Aorta (tissue), 5 donors: Measurements from ENCODE around the gene SEC63. TPM values are rescaled to one million over a fixed set of nuclear protein-coding genes. Genes with fewer than 3 reads are reported as not detected.

Source experiments
- ATAC-seq: fragments of 200-7000 bp; cut with Tn5 transposase; one replicate; pipeline ENCODE4 v1.9.1; 2022; ENCODE audit warnings: moderate library complexity; ENCODE audit not compliant: low FRiP score
- DNase-seq, 2 donors: peaks; one replicate each; pipeline ENCODE4 v3.0.0-alpha.2; 2020
- H3K27ac ChIP-seq, 2 donors: one replicate each; pipeline ENCODE4 v1.5.1; 2013; ENCODE audit warnings: low read length in 2 of 2, mild to moderate bottlenecking in 2 of 2, moderate library complexity in 2 of 2, control low read depth in 1 of 2, inconsistent platforms in 1 of 2, low read depth in 1 of 2
- H3K27me3 ChIP-seq, 2 donors: one replicate each; pipeline ENCODE4 v1.6.1; 2013; ENCODE audit warnings: control low read depth in 1 of 2, low read length in 1 of 2, mild to moderate bottlenecking in 1 of 2, moderate library complexity in 1 of 2; ENCODE audit not compliant: insufficient read depth in 2 of 2, control insufficient read depth in 1 of 2
- H3K36me3 ChIP-seq, 2 donors: one replicate each; pipeline ENCODE4 v1.6.1; 2013; ENCODE audit warnings: control low read depth in 1 of 2, low read length in 1 of 2, mild to moderate bottlenecking in 1 of 2; ENCODE audit not compliant: insufficient read depth in 2 of 2, control insufficient read depth in 1 of 2
- H3K4me1 ChIP-seq, 2 donors: one replicate each; pipeline ENCODE4 v1.6.1; 2013; ENCODE audit warnings: low read length in 2 of 2, control low read depth in 1 of 2, mild to moderate bottlenecking in 1 of 2, moderate library complexity in 1 of 2; ENCODE audit not compliant: insufficient read depth in 2 of 2, control insufficient read depth in 1 of 2
- H3K4me3 ChIP-seq, 2 donors: one replicate each; pipeline ENCODE4 v1.5.1; 2013; ENCODE audit warnings: low read length in 2 of 2, control low read depth in 1 of 2, mild to moderate bottlenecking in 1 of 2
- H3K9me3 ChIP-seq: one replicate; pipeline ENCODE4 v1.6.1; 2013; ENCODE audit warnings: mild to moderate bottlenecking, low read length; ENCODE audit not compliant: control insufficient read depth
- WGBS, 2 donors: extraction: QIAGEN DNeasy Blood & Tissue Kit; methylation state at CpG; one replicate each; pipeline ENCODE4 v1.1.7; 2013; 5-methylcytosine and 5-hydroxymethylcytosine counted together
- intact Hi-C, 2 donors: fragments of 100-400 bp; cut with DNase I; formaldehyde crosslinking; loops; one replicate each; pipeline versions ENCODE4 v1.14.2 to v1.15.0; 2022
- polyA plus RNA-seq, 2 donors: library from polyadenylated mRNA; stranded (reverse); fragments of 200-250 nt; gene quantifications; one replicate each; pipeline ENCODE4 v1.2.3, GENCODE V29; 2013
- total RNA-seq, 2 donors: library from RNA; stranded (reverse); fragmentation: NEBNext Ultra II Directional; extraction: Animal tissue kit (Norgen Biotek cat#: 25700); gene quantifications; one replicate each; pipeline ENCODE4 v1.2.1, GENCODE V29; 2021
- donor health status: healthy with polysubstance abuse.
- donor health status: Bipolar disorder and iron deficiency.
- donor health status: DM: no; HTN: no; CAD: no.
- donor health status: DM: no; HTN: no; CAD: no.
- donor health status: DM: yes; HTN: yes; CAD: no.

SEC63 gene
- total and polyA plus RNA-seq, 4 donors = 23.9 to 114 (median 80.4) TPM

DNA sequence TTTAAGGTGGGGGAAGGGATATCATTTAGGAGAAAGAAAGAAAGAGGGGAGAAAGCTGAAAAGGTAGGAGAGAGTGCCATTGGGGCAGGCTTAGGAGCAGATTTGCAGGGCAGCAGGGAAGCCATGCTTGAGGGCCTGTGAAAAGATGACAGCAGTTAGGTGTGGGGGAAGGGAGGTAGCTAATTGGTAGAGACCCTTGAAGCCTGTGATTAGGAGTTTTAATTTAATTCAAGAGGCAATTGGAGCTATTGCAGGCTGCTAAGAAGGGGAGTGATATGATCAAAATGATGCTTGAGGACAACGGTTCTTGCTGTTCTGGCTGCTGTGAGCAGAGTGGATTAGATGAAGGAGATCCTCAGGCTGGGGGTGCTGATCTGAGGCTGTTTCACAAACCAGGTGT is 24.5 kb upstream of the SEC63 start:
- intact Hi-C loops = loop anchor here in 1 of 2 donors (5.0 kb wide), 1 partner anchor 545 kb away; no protein-coding TSS in a partner anchor
- Histone ChIP-seq H3K4me1 (no peaks in the 10 kb centered on the region), H3K4me3 (no peak overlapping the region), H3K27ac (no peak overlapping the region), H3K9me3 (peaks cover 2% of the 10 kb centered on the region), H3K27me3 (peaks cover 0 to 3% of the 10 kb centered on the region in 2 donors), H3K36me3 (no peaks in the 10 kb centered on the region)
- DNase-seq = no peak
- ATAC-seq = no peak
- 65 to 76% methylated on average over 1 of the region's 1 CpG for WGBS, 2 donors

DNA sequence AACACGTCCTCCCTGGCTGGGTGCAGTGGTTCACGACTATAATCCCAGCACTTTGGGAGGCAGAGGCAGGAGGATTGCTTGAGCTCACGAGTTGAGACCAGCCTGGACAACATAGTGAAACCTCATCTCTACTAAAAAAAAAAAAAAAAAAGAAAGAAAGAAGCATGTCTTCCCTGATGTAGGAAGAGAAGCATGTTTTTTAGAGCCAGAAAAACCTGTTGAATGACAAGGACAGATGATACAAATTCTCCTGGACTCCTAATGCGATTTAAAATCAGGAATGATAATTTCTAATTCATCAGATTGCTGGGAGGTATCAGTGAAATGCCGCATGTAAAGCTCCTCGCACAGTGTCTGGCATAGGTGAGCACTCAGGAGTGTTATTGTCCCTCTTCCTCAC is 23.7 kb upstream of the SEC63 start:
- Histone ChIP-seq H3K9me3 (peaks cover 2% of the 10 kb centered on the region), H3K36me3 (no peaks in the 10 kb centered on the region), H3K4me3 (no peak overlapping the region), H3K4me1 (no peaks in the 10 kb centered on the region), H3K27ac (no peak overlapping the region), H3K27me3 (peaks cover 0 to 3% of the 10 kb centered on the region in 2 donors)
- no peak for DNase-seq
- intact Hi-C loops = loop anchor here in 1 of 2 donors (5.0 kb wide), 1 partner anchor 546 kb away; no protein-coding TSS in a partner anchor
- no peak for ATAC-seq
- 88 to 94% methylated on average over 6 of the region's 6 CpGs for WGBS, 2 donors

DNA sequence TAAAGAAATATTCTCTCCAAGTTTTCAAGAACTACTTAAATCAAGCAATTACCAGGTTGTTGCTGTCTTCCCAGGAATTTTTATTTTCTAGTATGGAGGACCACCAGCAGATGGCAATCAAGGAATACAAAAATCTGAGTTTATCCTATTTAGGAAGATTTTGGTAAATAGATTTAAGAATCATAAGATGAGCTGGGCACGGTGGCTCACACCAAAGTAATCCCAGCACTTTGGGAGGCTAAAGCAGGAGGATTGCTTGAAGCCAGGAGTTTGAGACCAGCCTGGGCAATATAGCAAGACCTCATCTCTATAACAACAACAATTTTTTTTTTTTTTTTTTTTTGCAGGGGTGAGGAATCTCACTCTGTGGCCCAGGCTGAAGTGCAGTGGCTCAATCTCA is 19.3 kb upstream of the SEC63 start:
- no peaks in the 10 kb centered on the region for H3K9me3 ChIP-seq
- H3K27me3 ChIP-seq = no peaks in the 10 kb centered on the region
- no peaks in the 10 kb centered on the region for H3K36me3 ChIP-seq
- H3K4me3 ChIP-seq = no peak overlapping the region
- ATAC-seq (no peak), DNase-seq (no peak)
- intact Hi-C loops = no loop called here
- H3K4me1 ChIP-seq = no peaks in the 10 kb centered on the region
- WGBS, 2 donors = 16 to 29% methylated on average over 1 of the region's 1 CpG
- no peak overlapping the region for H3K27ac ChIP-seq

DNA sequence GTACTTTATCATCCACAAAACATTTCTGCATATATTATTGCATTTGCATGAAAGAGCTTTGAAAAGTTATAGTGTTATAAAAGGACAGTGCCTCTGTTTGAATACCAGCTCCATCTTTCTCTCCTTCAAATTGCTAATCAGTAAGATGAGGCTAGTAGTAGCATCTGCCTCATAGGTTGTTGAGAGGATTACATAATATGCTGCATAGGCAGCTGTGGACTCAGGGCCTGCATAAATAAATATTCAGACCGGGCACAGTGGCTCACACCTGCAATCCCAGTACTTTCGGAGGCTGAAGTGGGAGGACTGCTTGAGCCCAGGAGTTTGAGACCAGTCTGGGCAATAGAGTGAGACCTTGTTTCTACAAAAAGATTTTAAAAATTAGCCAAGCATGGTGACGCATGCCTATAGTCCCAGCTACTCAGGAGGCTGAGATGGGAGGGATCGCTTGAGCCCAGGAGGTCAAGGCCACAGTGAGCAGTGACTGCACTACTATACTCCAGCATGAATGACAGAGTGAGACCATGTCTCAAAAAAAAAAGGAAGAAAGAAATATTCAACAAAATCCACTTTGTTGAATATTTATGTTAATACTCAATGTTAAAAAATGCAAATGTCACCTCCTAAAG is 18.3 kb upstream of the SEC63 start:
- DNase-seq (no peak), ATAC-seq (no peak)
- Histone ChIP-seq H3K27me3 (no peaks in the 10 kb centered on the region), H3K4me3 (no peak overlapping the region), H3K9me3 (no peaks in the 10 kb centered on the region), H3K36me3 (no peaks in the 10 kb centered on the region), H3K4me1 (no peaks in the 10 kb centered on the region), H3K27ac (no peak overlapping the region)
- intact Hi-C loops = no loop called here
- 87 to 89% methylated on average over 4 of the region's 4 CpGs for WGBS, 2 donors

- H3K27me3 ChIP-seq = no peaks in the 10 kb centered on the region
- H3K36me3 ChIP-seq = no peaks in the 10 kb centered on the region
- DNase-seq (no peak), ATAC-seq (no peak)
- H3K4me3 ChIP-seq = no peak overlapping the region
- H3K4me1 ChIP-seq = no peaks in the 10 kb centered on the region
- WGBS, 2 donors = 85 to 90% methylated on average over 4 of the region's 4 CpGs
- H3K27ac ChIP-seq = no peak overlapping the region
- no peaks in the 10 kb centered on the region for H3K9me3 ChIP-seq
- intact Hi-C loops = no loop called here
Observed at GRCh38 chr6:107973594-107973993, 15.6 kb upstream of the SEC63 start.

DNA sequence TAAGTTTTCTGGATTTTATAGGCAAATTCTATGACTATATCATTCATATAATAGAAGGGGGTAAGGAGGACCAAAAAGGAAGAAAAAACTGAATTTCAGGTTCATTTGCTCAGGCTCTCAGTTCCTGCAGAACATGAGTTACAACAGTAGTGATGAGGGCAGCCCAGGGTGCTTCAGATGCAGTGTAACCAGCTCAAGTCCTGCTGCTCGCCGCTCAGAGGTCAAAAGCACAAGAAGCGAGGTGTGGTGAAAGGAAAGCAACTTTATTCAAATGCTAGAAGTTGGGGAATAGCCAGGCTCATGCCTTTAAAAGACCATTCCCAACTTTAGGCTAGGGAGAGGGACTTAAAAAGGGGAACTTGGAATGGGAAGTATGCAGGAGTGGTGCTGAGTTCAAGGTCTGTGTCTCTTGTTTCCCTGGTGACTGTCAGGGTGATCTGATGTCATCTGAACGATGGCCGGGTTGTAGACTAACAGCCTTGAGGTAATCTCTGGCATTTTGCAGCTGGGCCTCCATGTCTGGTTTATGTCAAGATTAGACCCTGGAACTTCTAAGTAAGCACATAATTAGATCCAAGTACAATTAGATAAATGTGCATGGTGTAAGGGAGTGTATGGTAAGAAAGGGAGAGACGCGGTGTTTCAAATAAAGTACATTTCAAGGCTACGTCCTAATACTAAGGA is 14.5 kb upstream of the SEC63 start:
- no peak for ATAC-seq
- Histone ChIP-seq H3K27me3 (no peaks in the 10 kb centered on the region), H3K27ac (no peak overlapping the region), H3K36me3 (no peaks in the 10 kb centered on the region), H3K9me3 (no peaks in the 10 kb centered on the region), H3K4me3 (no peak overlapping the region), H3K4me1 (no peaks in the 10 kb centered on the region)
- DNase-seq = no peak
- WGBS, 2 donors = 64 to 67% methylated on average over 8 of the region's 8 CpGs
- intact Hi-C loops = no loop called here

- WGBS, 2 donors = 95% methylated on average over 6 of the region's 6 CpGs
- ATAC-seq = no peak
- H3K9me3 ChIP-seq = no peaks in the 10 kb centered on the region
- no peaks in the 10 kb centered on the region for H3K4me1 ChIP-seq
- DNase-seq = no peak
- intact Hi-C loops = no loop called here
- no peaks in the 10 kb centered on the region for H3K27me3 ChIP-seq
- no peak overlapping the region for H3K27ac ChIP-seq
- no peak overlapping the region for H3K4me3 ChIP-seq
- no peaks in the 10 kb centered on the region for H3K36me3 ChIP-seq
Observed at GRCh38 chr6:107971181-107971580, 13.2 kb upstream of the SEC63 start.

GRCh38 chr6:107970255-107970654 is 12.2 kb upstream of the SEC63 start:
- Histone ChIP-seq H3K27me3 (no peaks in the 10 kb centered on the region), H3K4me1 (no peaks in the 10 kb centered on the region), H3K36me3 (no peaks in the 10 kb centered on the region), H3K27ac (no peak overlapping the region), H3K9me3 (no peaks in the 10 kb centered on the region), H3K4me3 (no peak overlapping the region)
- DNase-seq = no peak
- WGBS, 2 donors = 89% methylated on average over 5 of the region's 5 CpGs
- intact Hi-C loops = no loop called here
- ATAC-seq = no peak

DNA sequence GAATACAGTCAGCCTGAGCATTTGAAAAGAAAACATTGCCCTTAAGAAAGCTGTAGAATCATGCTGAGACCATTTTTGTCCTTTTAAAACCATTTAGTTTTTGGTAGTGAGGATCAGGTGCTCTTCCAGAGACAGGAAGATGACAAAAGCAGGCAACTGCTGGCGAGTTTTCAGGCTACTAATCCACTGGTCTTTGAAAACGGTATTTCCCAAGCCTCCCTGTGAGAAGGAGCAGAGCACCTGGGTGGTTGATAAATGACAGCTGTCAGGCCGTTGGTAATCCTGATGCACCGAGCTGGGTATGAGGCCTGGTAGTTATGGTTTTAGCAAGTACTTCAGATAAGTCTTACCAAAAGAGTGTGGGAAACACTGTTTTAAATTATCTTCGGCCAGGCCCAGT is 10.1 kb upstream of the SEC63 start:
- Histone ChIP-seq H3K27me3 (no peaks in the 10 kb centered on the region), H3K9me3 (no peaks in the 10 kb centered on the region), H3K4me1 (no peaks in the 10 kb centered on the region), H3K36me3 (no peaks in the 10 kb centered on the region), H3K27ac (no peak overlapping the region), H3K4me3 (no peak overlapping the region)
- DNase-seq (no peak), ATAC-seq (no peak)
- 84 to 87% methylated on average over 5 of the region's 5 CpGs for WGBS, 2 donors
- intact Hi-C loops = loop anchor here in 1 of 2 donors (10.0 kb wide), 1 partner anchor 97 kb away; no protein-coding TSS in a partner anchor
